Inflammatory macrophage treated with lipopolysaccharide for 4 hours (primary cell): ENCODE data around the gene ERMARD.
A peak's percentile ranks its signal among the peaks of the same experiment; 100 is the strongest.

Experiments used
- DNase-seq: peaks from one replicate; pipeline ENCODE4 v3.0.0-alpha.2; 2020

Gene ERMARD

DNA sequence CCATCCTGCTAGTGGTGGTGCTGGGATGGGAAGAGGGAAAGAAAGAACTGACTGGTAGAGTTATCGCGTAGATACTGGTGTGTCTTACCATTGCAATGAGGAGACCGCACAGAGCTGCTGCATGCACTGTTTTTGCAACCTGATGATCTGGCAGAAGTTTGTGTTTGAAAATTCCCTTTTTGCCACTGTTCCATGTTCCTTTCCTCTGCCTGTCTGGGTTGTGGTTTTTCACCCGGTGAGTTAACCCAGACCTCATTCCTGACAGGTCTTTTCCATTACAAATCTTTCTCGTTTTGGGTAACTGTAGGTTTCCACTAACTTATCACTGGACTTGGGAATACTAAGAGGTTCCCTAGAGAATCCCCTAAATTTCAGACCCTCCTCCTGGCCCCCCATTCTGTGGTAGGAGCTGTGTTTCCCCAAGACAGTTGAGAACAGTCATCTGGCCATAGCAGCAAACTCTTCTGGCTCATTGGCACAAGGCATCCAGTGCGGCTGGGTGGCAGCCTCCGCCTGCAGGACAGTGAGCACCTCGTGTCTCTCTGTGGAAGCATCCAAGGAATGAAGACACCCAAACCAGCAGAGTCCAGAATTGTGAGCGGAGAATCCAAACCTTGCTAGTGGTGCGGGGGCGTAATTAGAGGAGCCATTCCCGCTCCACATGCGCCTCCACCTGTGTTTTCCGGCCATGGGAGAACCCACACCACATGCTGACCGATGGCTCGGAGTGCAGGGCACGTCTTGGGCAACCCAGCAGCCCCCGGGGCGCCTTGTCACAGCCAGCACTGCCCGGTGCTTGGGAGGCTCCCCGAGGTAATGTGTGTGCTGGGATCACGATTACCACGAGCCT is 32.8 kb downstream of the ERMARD start:
- no peak for DNase-seq

GRCh38 chr6:169784821-169785340 is 33.5 kb downstream of the ERMARD start:
- DNase-seq: no peak

DNA sequence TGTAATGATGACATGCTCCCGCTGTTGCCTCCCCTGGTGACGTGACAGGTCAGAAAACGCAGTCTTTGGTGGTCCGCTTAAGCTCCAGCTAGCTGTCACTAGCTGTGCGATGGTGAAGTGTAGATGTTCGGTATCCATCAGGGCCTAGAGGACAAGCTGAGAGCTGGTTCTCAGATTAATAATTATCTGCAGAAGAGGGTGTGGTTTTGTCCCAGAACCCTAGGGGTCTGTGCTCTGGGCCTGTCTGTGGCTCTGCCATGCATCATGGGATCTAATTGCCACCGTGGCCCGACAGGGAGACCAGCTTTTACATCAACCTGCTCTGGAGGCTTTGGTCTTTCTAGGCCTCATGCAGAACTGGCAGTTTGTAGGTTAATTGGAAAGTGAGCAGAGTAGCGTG is 34.1 kb downstream of the ERMARD start:
- DNase-seq: no peak

GRCh38 chr6:169786349-169786748 is 34.9 kb downstream of the ERMARD start:
- no peak for DNase-seq

DNA sequence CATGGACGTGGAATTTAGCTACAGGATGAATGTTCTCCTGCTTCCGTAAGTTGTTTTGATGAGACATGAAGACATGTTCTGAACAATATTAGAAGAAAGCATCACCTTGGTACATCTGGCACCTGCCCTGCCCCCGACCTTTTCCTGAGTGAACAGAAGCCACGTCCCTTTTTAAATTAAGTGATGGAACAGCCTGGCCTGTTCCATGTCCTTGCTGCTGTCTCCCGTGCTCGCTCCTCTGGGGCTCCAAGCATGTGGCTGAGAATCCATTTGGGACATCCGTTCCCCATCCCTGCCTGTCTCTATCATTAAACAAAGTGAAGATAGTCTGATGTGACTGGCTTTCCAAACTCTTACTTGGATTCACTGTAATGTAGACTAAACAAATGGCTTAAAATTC is 36.4 kb downstream of the ERMARD start:
- DNase-seq: no peak

DNA sequence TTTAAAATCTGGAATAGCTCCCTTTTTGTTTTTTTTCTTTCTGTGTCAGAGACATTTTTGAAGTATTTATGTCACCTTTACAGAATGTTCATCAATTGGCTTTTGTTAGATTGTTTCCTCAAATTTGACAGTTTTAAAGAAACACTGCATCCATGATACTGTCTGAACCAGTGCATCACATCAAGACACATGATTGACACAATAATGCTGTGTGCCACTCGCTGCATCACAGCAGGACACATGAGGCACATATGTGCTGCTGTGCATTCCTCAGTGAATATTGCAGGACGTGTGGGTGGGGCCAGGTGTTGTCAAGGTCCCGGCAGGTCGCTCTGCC is 37.4 kb downstream of the ERMARD start:
- DNase-seq: no peak

DNA sequence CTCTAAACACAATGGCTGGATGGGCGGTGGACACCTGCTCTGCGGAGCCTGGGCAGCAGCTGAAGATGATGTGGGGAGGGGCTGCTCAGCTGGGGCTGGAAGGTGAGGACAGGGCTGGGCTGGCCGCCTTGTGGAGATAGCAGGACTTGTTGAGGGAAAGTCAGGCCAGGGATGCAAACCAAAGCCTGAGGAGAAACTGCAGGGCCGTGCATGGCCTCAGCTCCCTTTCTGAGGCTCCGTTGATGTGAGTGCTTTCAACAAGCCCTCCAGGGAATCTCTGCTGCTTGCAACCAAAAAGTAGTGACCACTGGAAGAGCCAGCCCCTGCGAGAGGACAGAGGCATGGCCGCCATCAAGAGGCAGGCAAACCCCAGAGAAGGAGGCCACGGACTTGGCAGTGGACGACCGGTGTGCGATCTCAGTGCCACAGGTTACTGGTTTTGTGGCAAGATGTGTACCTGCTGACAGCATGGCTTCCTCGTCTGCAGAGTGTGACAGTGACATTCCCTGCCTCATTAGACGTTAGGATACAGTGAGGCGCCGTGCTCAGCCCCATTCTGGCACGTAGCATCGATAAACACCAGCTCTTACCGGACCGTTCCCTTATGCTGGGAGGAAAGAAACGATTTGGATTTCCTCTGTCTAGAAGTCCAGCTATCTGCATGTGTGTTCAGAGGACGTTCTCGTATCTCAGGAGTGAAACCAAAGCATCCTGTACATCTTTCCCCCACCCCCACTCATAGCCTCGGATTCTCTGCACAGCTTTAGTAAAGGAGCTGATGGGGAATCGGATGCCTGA is 37.9 kb downstream of the ERMARD start:
- no peak for DNase-seq

DNA sequence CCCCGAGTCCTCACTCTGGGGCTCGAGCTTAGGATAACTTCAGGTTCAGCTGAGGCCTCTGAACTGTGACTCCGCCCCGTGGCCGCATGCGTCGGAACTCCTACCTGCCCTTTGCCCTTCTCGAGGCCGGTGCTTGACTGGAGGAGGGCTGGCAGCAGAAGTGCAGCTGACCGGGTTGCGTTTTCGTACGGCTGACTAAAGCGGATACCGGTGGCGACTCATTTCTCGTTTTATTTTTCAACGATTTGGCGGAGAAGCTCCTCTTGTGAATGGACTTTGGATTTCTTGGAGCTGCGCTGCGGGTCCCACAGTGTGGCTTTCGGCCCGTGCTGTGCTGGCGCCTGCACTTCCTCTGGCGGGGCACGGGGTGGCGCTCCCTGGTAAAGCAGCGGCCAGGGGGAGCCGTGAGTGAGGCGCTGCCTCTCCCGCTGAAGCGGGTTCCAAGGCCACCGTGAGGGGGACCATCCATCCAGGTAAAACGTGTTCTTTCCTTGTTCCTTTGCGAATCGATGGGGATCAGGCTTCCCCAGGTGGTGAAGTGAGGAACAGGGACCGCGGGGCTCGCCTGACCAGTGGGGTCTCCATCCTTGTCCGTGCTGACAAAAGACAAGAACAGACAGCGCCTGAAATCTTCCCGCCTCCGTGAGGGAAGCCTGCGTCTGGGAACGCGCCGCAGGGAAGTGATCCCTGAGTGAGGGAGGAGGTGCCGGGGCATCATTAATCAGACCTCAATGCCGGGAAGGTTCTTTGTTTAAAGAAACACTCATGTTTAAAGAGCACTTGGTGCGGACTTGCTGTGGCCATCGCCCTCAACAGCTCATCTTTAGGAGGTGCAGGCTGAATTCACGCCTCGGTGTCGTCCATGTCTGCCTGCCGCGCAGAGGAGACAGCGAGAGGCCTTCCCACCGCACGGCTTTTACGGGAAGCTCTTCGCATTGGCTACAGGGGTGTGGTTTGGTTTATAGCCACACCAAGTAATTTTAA is 38.8 kb downstream of the ERMARD start:
- peak; percentile 46 for DNase-seq

- no peak for DNase-seq
Observed at GRCh38 chr6:169791721-169792131, 40.3 kb downstream of the ERMARD start.

DNA sequence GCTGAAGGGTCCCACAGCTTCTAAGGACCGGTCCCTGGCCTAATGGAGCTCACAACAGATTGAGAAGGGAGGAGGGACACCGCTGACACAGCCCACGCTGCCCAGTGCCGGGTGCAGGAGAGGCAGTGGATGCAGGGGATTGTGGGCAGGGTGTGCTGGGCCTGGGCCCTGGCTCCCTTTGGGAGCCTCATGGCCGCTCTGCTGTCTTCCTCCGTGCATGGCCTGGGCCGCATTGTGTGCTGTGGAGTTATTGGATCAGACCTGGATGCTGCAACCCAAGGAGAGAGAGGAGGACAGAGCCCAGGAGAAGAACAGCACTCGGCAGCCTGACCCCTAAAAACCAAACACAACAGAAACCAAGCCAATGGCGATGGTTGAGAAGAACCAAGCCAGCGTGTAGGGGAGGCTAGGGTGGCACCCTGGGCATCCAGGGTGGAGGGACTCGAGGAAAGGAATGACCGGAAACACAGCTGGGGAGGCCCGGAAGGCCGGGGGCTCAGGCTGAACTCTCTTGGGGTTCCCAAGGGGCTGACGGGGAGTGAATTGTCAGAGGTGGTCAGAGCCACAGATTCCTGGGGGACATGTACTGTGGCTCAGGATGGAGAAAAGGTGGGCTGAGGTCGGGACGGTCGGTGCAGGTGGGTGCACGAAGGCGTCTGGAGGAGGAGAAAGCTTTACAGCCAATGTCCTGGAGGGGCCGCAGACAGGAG is 41.0 kb downstream of the ERMARD start:
- DNase-seq: no peak

DNA sequence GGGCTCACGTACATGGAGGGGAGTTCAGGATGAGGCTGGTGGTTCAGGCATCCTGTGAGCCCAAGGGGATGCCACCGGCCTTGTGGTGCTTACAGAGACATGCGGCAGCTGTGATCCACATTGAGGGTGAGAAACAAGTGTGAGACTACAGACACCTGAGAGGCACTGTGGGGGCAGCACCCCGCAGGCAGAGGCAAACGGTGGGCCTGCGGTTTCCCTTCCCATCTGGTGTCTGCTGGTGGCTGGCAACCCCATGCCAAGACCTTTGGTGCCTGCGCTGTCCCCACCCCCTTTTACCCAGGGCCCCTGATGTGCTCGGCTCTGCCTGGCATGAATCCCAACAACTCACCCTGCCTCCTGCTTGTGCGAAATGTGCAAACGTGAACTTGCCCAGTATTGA is 42.0 kb downstream of the ERMARD start:
- no peak for DNase-seq

GRCh38 chr6:169794317-169795055 is 43.1 kb downstream of the ERMARD start:
- no peak for DNase-seq

DNA sequence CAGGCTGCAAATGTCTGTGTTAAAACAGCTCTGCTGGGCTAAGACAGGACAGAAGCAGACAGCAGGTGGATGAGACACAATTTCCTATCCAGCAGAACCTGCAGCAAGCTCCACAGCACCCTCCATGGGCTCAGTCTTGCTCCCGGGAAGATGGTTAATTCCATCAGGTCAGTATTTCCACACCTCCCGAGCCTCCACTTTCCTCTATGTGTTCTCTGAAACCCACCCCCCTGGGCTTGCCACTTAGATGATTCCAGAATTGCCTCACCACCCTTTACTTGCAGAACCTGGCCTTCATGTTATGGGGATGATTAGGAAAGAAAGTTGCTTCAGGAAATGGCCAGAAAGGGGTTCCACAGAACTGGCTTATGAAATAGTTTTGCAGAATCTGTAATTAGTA is 43.8 kb downstream of the ERMARD start:
- DNase-seq: no peak

- no peak for DNase-seq
Observed at GRCh38 chr6:169798764-169799473, 47.5 kb downstream of the ERMARD start.

GRCh38 chr6:169799474-169799926 is 48.1 kb downstream of the ERMARD start:
- no peak for DNase-seq

DNA sequence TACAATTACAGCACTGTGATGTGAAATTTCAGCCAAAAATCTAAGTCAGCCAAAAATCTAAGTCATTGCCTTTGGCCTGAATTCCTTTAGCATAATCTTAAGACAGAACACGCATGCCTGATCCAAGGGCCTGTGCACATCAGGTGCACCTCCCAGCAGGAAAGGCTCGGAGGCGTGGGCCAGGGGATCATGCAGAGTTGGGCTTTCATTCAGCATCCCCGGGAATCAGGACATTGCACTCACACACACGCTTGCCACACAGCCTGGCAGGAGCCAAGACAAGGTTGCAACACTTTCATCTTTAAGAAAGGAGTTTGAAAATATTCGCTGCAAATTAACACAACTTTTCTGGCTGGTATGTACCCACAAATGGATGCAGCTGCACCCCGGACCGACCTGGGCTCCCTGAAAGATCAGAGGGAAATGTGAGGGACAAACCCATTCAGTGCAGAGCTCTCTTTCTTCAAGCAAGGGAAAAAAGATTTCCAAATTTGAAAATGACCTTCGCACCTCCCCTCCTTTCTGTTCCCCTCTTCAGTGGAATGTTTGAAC is 48.8 kb downstream of the ERMARD start:
- DNase-seq: no peak

DNA sequence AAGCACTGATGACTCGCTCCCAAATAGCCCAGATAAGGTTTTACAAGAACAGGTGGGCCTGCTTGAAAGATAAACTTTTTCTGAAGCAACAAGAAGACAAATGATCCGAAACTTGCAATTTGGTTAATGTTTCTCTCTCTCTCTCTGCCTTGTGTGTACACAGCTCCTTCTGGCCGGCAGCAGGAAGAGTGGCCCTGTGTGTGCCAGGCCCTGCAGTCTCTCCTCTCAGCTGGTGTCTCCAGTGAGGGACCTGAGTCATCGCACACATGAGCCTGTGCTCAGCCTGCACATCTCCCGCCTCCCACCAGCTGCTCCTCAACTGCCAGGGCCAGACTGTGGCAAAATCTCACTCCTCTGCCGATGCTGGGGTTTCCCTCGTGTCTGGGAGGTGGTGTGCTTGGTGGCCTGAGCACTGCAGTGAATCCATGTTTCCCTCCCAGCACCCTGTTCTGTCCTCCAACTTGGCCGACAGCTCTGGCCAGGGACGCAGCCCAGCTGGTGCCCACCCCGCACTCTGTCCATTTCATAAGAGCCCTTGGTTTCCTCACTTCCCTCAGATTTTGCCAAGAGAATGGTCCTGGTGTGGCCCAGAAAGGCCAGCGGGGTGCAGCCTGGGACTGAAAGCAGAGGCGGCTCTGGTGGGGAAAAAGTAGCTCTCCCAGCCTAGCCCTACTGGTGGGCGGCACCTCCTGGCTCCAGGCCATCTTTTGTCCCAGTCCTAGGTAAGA is 49.4 kb downstream of the ERMARD start:
- peak; percentile 2 for DNase-seq

GRCh38 chr6:169801396-169802160 is 50.2 kb downstream of the ERMARD start:
- no peak for DNase-seq

DNA sequence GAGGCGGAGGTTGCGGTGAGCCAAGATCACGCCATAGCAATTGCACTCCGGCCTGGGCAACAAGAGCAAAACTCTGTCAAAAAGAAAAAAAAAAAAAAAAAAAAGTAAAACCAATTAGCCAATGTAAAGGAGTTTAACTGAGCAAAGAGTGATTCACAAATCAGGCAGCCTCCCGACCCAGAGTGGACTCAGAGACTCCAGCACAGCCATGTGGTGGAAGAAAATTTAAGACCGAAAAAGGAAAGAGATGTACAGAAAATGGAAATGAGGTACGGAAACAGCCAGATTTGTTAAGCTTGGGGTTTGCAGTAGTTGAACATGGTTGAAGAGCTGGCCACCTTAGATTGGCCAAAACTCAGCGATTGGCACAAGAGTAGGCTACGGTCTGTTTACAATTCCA is 51.4 kb downstream of the ERMARD start:
- no peak for DNase-seq
